ENCODE measurements around the gene HHAT. TPM values are rescaled to one million over a fixed set of nuclear protein-coding genes. Genes with fewer than 3 reads are reported as not detected.

The HHAT gene
- total and polyA plus RNA-seq, 8 donors = under 0.01 to 5.8 (median 1.6) TPM

DNA sequence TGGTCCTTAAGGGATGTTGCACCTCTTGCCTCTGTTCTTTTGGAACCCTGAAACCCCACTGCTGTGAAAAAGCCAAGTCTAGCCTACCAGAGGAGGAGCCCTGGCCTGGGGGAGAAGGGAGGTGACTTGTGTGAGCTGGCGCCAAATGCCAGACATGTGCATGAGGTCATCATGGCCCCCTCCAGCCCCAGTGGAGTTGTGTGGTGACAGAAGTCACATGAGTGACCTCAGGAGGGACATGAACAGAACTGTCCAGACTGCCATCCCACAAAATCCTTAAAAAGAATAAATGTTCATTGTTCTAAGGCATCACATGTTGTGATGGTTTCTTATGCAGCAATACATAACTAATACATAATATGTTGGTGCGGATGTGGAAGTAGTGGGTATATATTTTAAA is 10.8 kb downstream of the HHAT start:
- H3K27ac ChIP-seq = no peak overlapping the region
- DNase-seq = no peak
- 91 to 99% (median 96%) methylated on average over 2 of the region's 2 CpGs for WGBS, 5 donors
- peaks cover 0 to 20% (median 9%) of the 10 kb centered on the region in 4 donors for H3K4me1 ChIP-seq
- TF ChIP-seq POLR2AphosphoS5 (IDR thresholded peaks at IDR 0.05) (no peak), EP300 (IDR thresholded peaks at IDR 0.05) (no peak), POLR2A (IDR thresholded peaks at IDR 0.05) (no peak)
- TF ChIP-seq, protein P1, sequence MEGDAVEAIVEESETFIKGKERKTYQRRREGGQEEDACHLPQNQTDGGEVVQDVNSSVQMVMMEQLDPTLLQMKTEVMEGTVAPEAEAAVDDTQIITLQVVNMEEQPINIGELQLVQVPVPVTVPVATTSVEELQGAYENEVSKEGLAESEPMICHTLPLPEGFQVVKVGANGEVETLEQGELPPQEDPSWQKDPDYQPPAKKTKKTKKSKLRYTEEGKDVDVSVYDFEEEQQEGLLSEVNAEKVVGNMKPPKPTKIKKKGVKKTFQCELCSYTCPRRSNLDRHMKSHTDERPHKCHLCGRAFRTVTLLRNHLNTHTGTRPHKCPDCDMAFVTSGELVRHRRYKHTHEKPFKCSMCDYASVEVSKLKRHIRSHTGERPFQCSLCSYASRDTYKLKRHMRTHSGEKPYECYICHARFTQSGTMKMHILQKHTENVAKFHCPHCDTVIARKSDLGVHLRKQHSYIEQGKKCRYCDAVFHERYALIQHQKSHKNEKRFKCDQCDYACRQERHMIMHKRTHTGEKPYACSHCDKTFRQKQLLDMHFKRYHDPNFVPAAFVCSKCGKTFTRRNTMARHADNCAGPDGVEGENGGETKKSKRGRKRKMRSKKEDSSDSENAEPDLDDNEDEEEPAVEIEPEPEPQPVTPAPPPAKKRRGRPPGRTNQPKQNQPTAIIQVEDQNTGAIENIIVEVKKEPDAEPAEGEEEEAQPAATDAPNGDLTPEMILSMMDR (IDR thresholded peaks at IDR 0.05) = no peak
- no peaks in the 10 kb centered on the region for H3K9me3 ChIP-seq
- no peaks in the 10 kb centered on the region for H3K36me3 ChIP-seq
- intact Hi-C loops (cut with DNase I; ENCODE audit: low total_unique reads) = no loop called here
- H3K27me3 ChIP-seq = no peaks in the 10 kb centered on the region
- no peak overlapping the region for H3K4me3 ChIP-seq

GRCh38 chr1:210340311-210340710 is 11.6 kb downstream of the HHAT start:
- intact Hi-C loops (cut with DNase I; ENCODE audit: low total_unique reads) = no loop called here
- no peak overlapping the region for H3K4me3 ChIP-seq
- H3K27me3 ChIP-seq = no peaks in the 10 kb centered on the region
- DNase-seq = no peak
- no peak overlapping the region for H3K27ac ChIP-seq
- H3K36me3 ChIP-seq = no peaks in the 10 kb centered on the region
- 51 to 65% (median 54%) methylated on average over 3 of the region's 3 CpGs for WGBS, 5 donors
- no peaks in the 10 kb centered on the region for H3K9me3 ChIP-seq
- no peak for TF ChIP-seq POLR2A (IDR thresholded peaks at IDR 0.05)
- TF ChIP-seq EP300 (IDR thresholded peaks at IDR 0.05) = no peak
- TF ChIP-seq, protein P1 (IDR thresholded peaks at IDR 0.05) = no peak
- TF ChIP-seq POLR2AphosphoS5 (IDR thresholded peaks at IDR 0.05) = no peak
- H3K4me1 ChIP-seq = peaks cover 0 to 20% (median 9%) of the 10 kb centered on the region in 4 donors

DNA sequence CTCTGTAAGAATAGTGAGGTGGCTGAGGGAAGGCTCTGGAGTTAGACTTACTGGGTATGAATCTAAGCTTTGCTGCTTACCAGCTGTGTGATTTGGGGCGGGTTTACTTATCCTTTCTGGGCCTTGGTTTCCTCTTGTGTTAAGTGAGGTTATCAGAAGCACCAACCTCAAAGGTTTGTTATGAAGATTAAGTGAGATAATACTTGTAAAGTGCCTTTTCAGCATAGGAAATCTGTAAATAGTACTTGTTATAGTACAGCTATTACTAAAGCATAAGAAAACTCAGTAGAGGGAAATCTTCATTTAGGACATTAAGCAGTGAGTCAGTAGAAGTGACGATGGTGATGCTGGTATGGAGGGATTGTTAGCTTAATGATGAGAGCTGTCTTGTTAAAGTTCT is 12.1 kb downstream of the HHAT start:
- H3K4me1 ChIP-seq = peaks cover 0 to 20% (median 9%) of the 10 kb centered on the region in 4 donors
- 28 to 63% (median 52%) methylated on average over 2 of the region's 2 CpGs for WGBS, 5 donors
- no peaks in the 10 kb centered on the region for H3K27me3 ChIP-seq
- no peak overlapping the region for H3K27ac ChIP-seq
- H3K4me3 ChIP-seq = no peak overlapping the region
- no peaks in the 10 kb centered on the region for H3K36me3 ChIP-seq
- TF ChIP-seq, protein P1 (IDR thresholded peaks at IDR 0.05) = no peak
- TF ChIP-seq EP300 (IDR thresholded peaks at IDR 0.05) = no peak
- TF ChIP-seq POLR2A (IDR thresholded peaks at IDR 0.05) = no peak
- TF ChIP-seq POLR2AphosphoS5 (IDR thresholded peaks at IDR 0.05) = no peak
- H3K9me3 ChIP-seq = no peaks in the 10 kb centered on the region
- no peak for DNase-seq
- intact Hi-C loops (cut with DNase I; ENCODE audit: low total_unique reads) = no loop called here

- peak overlapping the region in 3 of 5 donors; percentile 18 to 57 (median 23) for H3K27ac ChIP-seq
- H3K4me3 ChIP-seq = peak overlapping the region; percentile 30 to 40 (median 36)
- DNase-seq = peak in 1 of 2 donors; percentile 18
- peaks cover 0 to 20% (median 9%) of the 10 kb centered on the region in 4 donors for H3K4me1 ChIP-seq
- H3K9me3 ChIP-seq = no peaks in the 10 kb centered on the region
- TF ChIP-seq POLR2AphosphoS5 (IDR thresholded peaks at IDR 0.05) = no peak
- TF ChIP-seq, protein P1 (IDR thresholded peaks at IDR 0.05) = no peak
- TF ChIP-seq POLR2A (IDR thresholded peaks at IDR 0.05) = no peak
- TF ChIP-seq EP300 (IDR thresholded peaks at IDR 0.05) = no peak
- no peaks in the 10 kb centered on the region for H3K36me3 ChIP-seq
- intact Hi-C loops (cut with DNase I; ENCODE audit: low total_unique reads) = no loop called here
- 37 to 60% (median 48%) methylated on average over 14 of the region's 14 CpGs for WGBS, 5 donors
- no peaks in the 10 kb centered on the region for H3K27me3 ChIP-seq
These were observed 14.5 kb downstream of the HHAT start for GRCh38 chr1:210342986-210343780.

Measured in stomach (tissue), 9 donors.